Measurements from ENCODE around the gene INHBA.

DNA sequence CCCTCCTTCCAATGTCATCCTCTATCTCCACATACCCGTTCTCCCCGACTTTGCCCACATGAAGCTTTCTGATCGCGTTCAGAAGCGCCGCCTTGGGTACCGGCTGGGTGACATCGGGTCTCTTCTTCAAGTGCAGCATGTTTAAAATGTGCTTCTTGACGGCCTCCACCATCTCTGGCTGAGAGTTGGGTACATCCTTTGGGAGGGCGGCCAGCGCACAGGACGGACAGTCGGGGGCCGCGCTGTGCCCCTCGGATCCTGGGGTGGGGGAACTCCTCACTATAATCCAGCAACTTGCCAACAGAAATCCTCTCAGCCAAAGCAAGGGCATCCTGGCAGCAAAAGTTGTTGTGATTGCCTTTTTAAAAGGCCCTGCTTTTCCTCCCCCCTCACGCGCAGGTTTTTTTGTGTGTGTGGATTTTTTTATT lies 2.8 kb downstream of the INHBA start:
- TF ChIP-seq, protein P1, sequence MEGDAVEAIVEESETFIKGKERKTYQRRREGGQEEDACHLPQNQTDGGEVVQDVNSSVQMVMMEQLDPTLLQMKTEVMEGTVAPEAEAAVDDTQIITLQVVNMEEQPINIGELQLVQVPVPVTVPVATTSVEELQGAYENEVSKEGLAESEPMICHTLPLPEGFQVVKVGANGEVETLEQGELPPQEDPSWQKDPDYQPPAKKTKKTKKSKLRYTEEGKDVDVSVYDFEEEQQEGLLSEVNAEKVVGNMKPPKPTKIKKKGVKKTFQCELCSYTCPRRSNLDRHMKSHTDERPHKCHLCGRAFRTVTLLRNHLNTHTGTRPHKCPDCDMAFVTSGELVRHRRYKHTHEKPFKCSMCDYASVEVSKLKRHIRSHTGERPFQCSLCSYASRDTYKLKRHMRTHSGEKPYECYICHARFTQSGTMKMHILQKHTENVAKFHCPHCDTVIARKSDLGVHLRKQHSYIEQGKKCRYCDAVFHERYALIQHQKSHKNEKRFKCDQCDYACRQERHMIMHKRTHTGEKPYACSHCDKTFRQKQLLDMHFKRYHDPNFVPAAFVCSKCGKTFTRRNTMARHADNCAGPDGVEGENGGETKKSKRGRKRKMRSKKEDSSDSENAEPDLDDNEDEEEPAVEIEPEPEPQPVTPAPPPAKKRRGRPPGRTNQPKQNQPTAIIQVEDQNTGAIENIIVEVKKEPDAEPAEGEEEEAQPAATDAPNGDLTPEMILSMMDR (conservative IDR thresholded peaks at IDR 0.05; ENCODE audit: low read depth, low read length) = no peak
- no peak for TF ChIP-seq EZH2 (IDR thresholded peaks at IDR 0.05; ENCODE audit: low read length, unreplicated experiment)
